Small intestine (tissue), 7 donors: Measurements from ENCODE around the gene GABRR3. TPM values are rescaled to one million over a fixed set of nuclear protein-coding genes. Genes with fewer than 3 reads are reported as not detected.

Experiments
- DNase-seq, 2 donors: peaks; one replicate each; pipeline versions ENCODE4 v3.0.0 to v3.0.0-alpha.2; 2013
- FAIRE-seq: peaks from 2 replicates; lab custom pipeline; 2012; peaks lifted over from hg19 to GRCh38; lab: Jason Lieb, UNC
- H3K27ac ChIP-seq, 3 donors: one replicate each; pipeline ENCODE4 v1.5.1; 2013; ENCODE audit warnings: low read length in 2 of 3, mild to moderate bottlenecking in 2 of 3, control low read depth in 1 of 3, inconsistent platforms in 1 of 3, low read depth in 1 of 3, moderate library complexity in 1 of 3
- H3K27me3 ChIP-seq, 3 donors: one replicate each; pipeline ENCODE4 v1.6.1; 2013; ENCODE audit warnings: low read length in 3 of 3, inconsistent platforms in 1 of 3; ENCODE audit not compliant: control insufficient read depth in 3 of 3, insufficient read depth in 3 of 3
- H3K36me3 ChIP-seq, 3 donors: one replicate each; pipeline ENCODE4 v1.6.1; 2013; ENCODE audit warnings: low read length in 3 of 3, inconsistent platforms in 1 of 3, low read depth in 1 of 3, mild to moderate bottlenecking in 1 of 3, moderate library complexity in 1 of 3; ENCODE audit not compliant: control insufficient read depth in 3 of 3, insufficient read depth in 2 of 3
- H3K4me1 ChIP-seq, 3 donors: one replicate each; pipeline ENCODE4 v1.6.1; 2013; ENCODE audit warnings: low read length in 2 of 3, inconsistent platforms in 1 of 3, low read depth in 1 of 3, mild to moderate bottlenecking in 1 of 3, moderate library complexity in 1 of 3; ENCODE audit not compliant: control insufficient read depth in 3 of 3, insufficient read depth in 2 of 3
- H3K4me3 ChIP-seq, 3 donors: one replicate each; pipeline ENCODE4 v1.5.1; 2013; ENCODE audit warnings: low read length in 3 of 3, control low read depth in 1 of 3, inconsistent platforms in 1 of 3, low read depth in 1 of 3, mild to moderate bottlenecking in 1 of 3, moderate library complexity in 1 of 3
- H3K9me3 ChIP-seq, 2 donors: one replicate each; pipeline ENCODE4 v1.6.1; 2013; ENCODE audit warnings: low read depth in 1 of 2, low read length in 1 of 2; ENCODE audit not compliant: control insufficient read depth in 2 of 2, insufficient read depth in 1 of 2
- WGBS, 3 donors: extraction: QIAGEN DNeasy Blood & Tissue Kit; methylation state at CpG; one replicate each; pipeline ENCODE4 v1.1.7; 2013; 5-methylcytosine and 5-hydroxymethylcytosine counted together
- polyA plus RNA-seq, 4 donors: library from polyadenylated mRNA; stranded (reverse) in 3 of 4; unstranded in 1 of 4; fragments of 200-250 nt in 3 of 4; fragments of 120-200 nt in 1 of 4; gene quantifications; one replicate each; pipeline versions ENCODE4 v1.2.1 to v1.2.3, GENCODE V29; 2013
- donor health status: healthy with polysubstance abuse.
- donor health status: control.
- donor health status: control.
- donor health status: Bipolar disorder and iron deficiency.
- donor health status: healthy.

The GABRR3 gene
- polyA plus RNA-seq, 4 donors = not detected

DNA sequence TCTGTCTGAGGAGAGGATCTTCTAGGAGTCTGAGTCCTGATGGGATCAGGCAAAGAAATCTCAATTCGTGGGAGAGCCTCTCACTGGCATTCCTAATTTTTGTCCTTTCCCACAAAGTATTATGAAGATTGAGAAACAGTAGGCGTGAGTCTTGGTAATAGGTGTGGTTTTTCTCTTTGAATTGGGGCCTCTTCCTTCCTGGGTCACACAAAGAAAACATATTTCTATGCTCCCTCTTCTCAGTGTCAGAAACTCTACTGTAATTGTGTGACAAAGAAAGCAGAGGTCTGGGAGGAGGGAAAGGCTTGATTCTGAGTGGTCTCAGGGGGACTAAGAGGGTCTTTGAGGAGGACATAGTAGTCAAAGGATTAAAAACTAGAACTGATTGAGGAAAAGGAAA, 6.0 kb downstream of the GABRR3 start:
- DNase-seq (no peak), FAIRE-seq (no peak)
- Histone ChIP-seq H3K36me3 (no peaks in the 10 kb centered on the region), H3K27me3 (no peaks in the 10 kb centered on the region), H3K27ac (no peak overlapping the region), H3K4me3 (no peak overlapping the region), H3K9me3 (no peaks in the 10 kb centered on the region), H3K4me1 (no peaks in the 10 kb centered on the region)
- 50 to 57% (median 54%) methylated on average over 2 of the region's 2 CpGs for WGBS, 3 donors

DNA sequence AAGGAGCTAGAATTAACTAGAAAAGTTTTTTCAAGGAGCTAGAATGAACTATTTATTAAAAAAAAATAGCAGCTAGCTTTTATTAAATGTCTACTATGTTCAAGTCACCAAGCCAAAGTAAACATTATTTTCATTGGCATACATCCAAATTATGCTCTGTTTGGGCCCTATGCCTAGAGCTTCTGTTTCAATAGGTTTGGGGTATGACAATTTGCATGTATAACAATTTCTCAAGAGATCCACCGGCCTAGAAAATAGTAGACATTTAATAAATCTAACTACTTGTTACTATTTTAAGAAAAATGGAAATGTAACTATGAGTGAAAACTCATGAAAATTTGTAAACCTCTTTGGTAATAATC, 8.0 kb downstream of the GABRR3 start:
- peaks cover 0 to 2% (median 0%) of the 10 kb centered on the region in 3 donors for H3K27me3 ChIP-seq
- FAIRE-seq = no peak
- peak in 1 of 2 donors; percentile 12 for DNase-seq
- H3K4me3 ChIP-seq = no peak overlapping the region
- no peaks in the 10 kb centered on the region for H3K36me3 ChIP-seq
- no peaks in the 10 kb centered on the region for H3K4me1 ChIP-seq
- no peaks in the 10 kb centered on the region for H3K9me3 ChIP-seq
- no peak overlapping the region for H3K27ac ChIP-seq
- 17 to 38% (median 28%) methylated on average over 1 of the region's 1 CpG for WGBS, 3 donors

DNA sequence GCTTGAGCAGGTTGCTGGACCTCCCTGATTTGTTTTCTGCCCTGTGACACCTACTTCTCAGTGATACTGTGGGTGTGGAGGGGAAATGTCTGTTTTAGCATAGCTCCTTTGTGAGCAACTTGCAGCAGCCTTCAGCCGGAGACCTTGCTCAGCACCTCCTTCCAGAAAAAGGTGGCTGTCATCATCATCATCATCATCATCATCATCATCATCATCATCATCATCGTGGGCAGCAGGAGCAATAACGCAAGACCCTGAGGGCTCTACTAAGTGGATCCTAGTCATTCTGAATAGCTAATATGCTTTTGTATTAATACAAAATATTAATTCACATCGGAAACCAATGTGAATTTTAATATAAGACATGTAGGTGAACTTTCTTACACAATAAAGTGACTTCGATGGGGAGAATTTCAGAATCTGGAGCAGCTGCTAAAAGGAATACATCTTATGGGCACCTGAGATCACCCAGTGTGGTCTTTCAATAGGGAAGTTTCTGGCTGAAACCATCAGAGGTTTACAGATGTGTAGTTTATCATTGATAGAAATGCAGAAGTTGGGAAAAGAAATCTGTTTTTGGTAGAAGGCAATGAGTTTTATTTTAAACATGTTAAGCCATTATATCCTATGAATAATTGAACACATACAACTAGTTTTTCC, 8.6 kb downstream of the GABRR3 start:
- 81 to 86% (median 84%) methylated on average over 5 of the region's 5 CpGs for WGBS, 3 donors
- Histone ChIP-seq H3K27me3 (peaks cover 0 to 2% (median 0%) of the 10 kb centered on the region in 3 donors), H3K4me1 (no peaks in the 10 kb centered on the region), H3K27ac (no peak overlapping the region), H3K36me3 (no peaks in the 10 kb centered on the region), H3K4me3 (no peak overlapping the region), H3K9me3 (no peaks in the 10 kb centered on the region)
- DNase-seq (no peak), FAIRE-seq (no peak)

DNA sequence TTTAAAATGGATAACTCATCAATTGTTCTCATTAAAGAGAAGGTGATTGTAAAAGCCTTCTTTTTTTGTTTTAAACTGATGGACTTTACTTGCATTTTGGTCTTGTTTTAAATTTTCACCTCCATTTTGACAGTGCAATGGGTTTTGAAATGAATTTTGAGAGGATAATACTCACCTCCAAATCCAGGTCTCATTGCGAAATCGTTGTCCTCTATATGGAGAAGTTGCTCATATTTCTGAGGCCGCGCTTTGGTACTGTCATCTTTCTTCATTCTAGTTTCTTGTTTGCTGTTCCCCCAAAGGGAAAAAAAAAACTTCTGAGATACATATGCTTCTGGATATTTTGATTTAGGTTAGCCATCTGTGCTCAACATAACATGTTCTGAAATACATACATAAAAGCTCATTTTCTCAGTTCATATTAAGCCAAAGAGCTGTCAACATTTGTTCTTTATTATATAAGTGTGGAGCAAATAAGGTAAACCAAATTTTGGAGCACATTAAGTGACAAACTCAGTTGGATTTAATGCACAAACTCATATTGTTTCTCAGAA, 9.6 kb downstream of the GABRR3 start:
- Histone ChIP-seq H3K4me3 (no peak overlapping the region), H3K36me3 (no peaks in the 10 kb centered on the region), H3K27ac (no peak overlapping the region), H3K9me3 (no peaks in the 10 kb centered on the region), H3K27me3 (peaks cover 0 to 2% (median 0%) of the 10 kb centered on the region in 3 donors), H3K4me1 (no peaks in the 10 kb centered on the region)
- 94 to 96% (median 96%) methylated on average over 4 of the region's 4 CpGs for WGBS, 3 donors
- no peak for FAIRE-seq
- DNase-seq = no peak

DNA sequence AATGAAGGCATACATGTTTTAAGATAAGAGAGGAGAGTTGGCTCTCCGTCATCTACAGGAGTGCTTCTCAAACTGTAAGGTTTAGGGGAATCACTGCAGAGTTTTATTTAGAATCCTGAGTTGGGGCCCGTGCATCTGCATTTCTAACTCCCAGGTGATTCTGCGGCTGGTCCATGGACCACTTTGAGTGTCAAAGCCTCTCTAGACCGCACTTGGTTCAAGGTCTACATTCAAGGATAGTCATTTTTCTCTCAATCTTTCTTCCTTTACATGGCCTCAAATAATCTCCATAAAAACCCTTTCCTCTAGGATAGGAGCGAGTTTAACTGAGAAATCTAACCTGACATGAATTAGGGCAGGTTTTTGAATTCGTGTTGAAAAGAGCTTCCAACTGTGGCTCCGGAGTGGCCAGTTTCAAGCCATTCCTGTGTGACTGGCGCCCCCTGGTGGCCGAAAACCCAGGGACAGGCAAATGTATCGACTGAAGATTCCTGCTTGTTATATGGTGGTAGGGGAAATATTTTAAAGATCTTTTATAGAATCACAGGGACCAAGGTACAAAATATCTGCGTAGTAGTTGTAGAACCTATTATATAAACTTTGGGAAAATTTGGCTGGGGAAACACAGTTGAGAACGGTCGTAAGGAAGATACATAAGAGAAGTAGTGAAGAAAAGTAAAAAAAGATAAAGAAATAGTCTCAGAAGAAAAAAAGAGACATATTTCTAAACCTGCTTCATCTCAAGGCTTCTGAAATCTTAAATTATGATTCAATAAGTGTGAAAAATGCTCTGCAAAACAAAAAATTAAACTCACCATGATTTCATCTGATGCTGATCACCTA, 11.9 kb downstream of the GABRR3 start:
- no peak overlapping the region for H3K27ac ChIP-seq
- H3K9me3 ChIP-seq = no peaks in the 10 kb centered on the region
- FAIRE-seq = no peak
- no peak overlapping the region for H3K4me3 ChIP-seq
- no peaks in the 10 kb centered on the region for H3K4me1 ChIP-seq
- 27 to 31% (median 29%) methylated on average over 13 of the region's 13 CpGs for WGBS, 3 donors
- H3K36me3 ChIP-seq = no peaks in the 10 kb centered on the region
- DNase-seq = peak; percentile 76 to 81
- H3K27me3 ChIP-seq = peaks cover 0 to 2% (median 0%) of the 10 kb centered on the region in 3 donors

DNA sequence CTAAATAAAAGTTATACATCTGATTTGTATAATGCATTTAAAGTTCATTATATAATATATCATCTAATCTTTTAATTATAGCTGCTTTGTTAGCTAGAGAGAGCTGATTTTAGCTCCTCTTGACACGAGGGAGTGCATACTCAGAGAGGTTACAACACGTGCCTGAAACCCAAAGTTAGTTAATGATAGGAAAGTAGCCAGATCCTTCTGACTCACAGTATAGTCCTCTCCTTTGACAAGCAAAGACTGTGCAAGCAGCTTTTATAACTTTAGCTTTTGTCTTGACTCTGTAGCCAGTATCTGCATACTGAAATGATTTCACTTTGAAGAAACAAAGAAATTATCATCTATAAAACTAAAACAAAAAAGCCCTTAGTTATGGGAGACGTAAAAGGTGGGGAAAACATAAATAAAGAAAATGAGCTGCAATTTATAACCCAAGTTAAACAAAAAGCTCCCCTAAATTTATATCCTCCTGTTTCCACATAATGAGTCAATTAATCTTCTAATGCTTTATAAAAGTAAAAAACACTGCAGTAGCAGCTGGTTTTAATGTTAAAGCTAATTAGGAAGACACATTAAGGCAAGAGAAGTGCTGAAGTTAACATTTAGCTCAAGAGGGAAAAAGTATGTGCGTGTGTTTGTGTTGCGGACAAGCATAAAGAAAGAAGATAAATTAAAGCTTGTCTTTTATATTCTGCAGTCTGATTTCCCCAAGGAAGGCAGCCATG, 13.1 kb downstream of the GABRR3 start:
- Histone ChIP-seq H3K9me3 (no peaks in the 10 kb centered on the region), H3K27me3 (peaks cover 0 to 2% (median 0%) of the 10 kb centered on the region in 3 donors), H3K4me1 (no peaks in the 10 kb centered on the region), H3K36me3 (no peaks in the 10 kb centered on the region), H3K27ac (no peak overlapping the region), H3K4me3 (no peak overlapping the region)
- WGBS, 3 donors = 47 to 54% (median 52%) methylated on average over 5 of the region's 5 CpGs
- DNase-seq = no peak
- FAIRE-seq = no peak

DNA sequence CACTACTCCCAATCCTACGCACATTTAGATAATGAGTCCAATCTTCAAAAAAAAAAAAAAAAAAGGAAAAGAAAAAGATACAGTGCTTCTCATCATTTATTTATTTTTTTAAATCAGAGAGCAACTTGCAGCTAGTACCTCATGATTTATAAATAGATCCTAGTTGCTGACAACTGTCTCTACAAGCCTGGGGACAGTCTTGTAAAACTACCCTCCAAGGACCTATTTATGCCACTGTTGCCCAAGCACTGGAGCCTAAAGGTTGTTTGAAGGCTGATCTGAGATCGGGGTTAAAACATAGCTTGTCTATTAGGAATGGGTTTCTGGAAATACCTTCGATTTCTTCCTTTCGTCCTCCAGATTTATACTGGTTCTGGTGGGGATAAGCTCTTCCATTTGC, 14.7 kb downstream of the GABRR3 start:
- FAIRE-seq (no peak), DNase-seq (no peak)
- Histone ChIP-seq H3K4me1 (no peaks in the 10 kb centered on the region), H3K36me3 (no peaks in the 10 kb centered on the region), H3K27ac (no peak overlapping the region), H3K27me3 (peaks cover 0 to 2% (median 0%) of the 10 kb centered on the region in 3 donors), H3K9me3 (no peaks in the 10 kb centered on the region), H3K4me3 (no peak overlapping the region)
- 71 to 87% (median 81%) methylated on average over 4 of the region's 4 CpGs for WGBS, 3 donors

DNA sequence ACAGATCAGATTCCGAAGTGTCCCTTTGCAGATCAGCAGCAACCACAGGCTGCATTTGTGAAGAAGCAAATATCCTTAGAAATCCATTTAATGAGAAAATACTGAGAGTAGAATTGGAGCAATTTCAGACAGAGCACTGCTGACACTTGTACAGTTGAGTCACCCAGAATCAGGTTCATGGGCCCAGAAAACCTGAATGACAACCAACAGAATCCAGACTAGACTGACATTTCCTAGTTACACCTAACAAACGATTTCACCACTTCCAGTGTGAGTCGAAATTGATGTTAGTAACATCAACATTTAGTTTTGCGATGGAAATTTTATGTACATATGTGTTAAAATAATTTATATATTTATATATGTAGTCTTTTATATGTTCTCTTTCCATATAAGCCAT, 16.8 kb downstream of the GABRR3 start:
- FAIRE-seq = no peak
- no peak overlapping the region for H3K4me3 ChIP-seq
- H3K27ac ChIP-seq = no peak overlapping the region
- H3K9me3 ChIP-seq = no peaks in the 10 kb centered on the region
- WGBS, 3 donors = 88 to 93% (median 90%) methylated on average over 4 of the region's 4 CpGs
- H3K36me3 ChIP-seq = no peaks in the 10 kb centered on the region
- DNase-seq = no peak
- no peaks in the 10 kb centered on the region for H3K4me1 ChIP-seq
- H3K27me3 ChIP-seq = no peaks in the 10 kb centered on the region
